Stimulated activated CD8-positive, alpha-beta memory T cell treated with anti-CD3 and anti-CD28 coated beads, Interleukin-7, amount 100 ng/mL, for 24 hours (primary cell): ENCODE measurements around the gene PLEKHH1.
"Not testable (repeated sequence)": the region's sequence is repeated elsewhere in the genome, so short reads cannot be mapped to it uniquely, and the experiment has no call there.

ENCODE experiments used
- DNase-seq: peaks from one replicate; pipeline ENCODE4 v3.0.0-alpha.2; 2020; ENCODE audit warnings: low read depth

The PLEKHH1 gene

DNA sequence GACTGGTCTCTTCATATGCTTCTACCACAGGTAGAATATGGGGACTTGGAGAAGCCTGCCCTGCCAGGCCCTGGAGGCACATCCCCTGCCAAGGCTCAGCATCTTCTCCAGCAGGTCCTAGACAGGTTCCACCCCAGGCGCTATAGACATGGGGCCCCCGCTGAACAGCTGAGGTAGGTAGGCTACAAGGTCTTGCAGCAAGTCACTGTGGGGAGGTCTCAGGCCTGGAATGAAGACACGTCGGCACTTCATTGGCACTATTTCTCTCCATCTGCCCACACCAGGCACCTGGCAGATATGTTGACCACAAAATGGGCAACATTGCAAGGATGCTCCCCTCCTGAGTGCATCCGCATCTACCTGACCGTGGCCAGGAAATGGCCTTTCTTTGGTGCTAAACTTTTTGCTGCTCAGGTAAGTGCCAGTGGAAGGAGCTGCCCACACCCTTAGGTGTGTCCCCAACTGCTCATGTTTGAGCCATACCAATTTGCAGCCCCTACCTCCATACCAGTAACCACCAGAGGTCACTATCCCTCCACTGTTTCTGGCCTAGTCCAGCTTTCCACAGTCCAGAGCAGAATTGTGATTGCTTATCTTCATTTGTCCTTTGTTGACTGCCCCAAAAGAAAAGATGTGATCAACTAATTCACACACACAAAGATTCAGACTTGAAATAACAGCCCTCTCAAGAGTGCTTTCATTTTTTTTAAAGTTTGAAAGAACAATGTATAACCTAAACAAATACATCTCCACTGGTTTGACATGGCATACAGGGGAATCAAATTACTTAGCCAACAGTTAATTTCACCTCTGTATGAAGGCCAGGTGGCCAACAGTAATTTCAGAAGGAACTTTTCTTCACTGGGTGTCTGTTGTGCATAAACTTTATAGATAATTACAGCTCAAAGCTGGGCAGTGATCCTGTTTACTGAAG, 50.9 kb downstream of the PLEKHH1 start:
- no peak for DNase-seq

- no peak for DNase-seq
Measured at GRCh38 chr14:67584978-67585377, 51.9 kb downstream of the PLEKHH1 start.

DNA sequence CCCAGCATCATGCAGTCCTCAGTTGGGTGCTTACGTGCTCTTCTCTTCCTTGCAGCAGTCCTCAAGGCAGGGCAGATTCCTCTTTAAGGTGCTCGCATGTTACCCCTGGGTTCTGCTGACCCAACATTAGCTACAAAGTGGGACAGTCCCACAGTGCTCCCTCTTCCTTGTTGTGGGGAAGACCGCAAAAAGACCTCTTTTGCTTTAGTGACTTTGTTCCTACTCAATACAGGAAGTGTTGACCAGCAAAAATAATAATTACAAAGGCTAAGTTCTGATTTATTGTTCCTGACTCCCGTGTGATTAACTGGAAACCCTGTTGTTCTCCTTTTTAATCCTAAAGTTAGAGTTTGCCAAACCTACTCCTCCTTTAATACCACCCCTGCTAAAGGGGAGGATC, 53.3 kb downstream of the PLEKHH1 start:
- no peak for DNase-seq

DNA sequence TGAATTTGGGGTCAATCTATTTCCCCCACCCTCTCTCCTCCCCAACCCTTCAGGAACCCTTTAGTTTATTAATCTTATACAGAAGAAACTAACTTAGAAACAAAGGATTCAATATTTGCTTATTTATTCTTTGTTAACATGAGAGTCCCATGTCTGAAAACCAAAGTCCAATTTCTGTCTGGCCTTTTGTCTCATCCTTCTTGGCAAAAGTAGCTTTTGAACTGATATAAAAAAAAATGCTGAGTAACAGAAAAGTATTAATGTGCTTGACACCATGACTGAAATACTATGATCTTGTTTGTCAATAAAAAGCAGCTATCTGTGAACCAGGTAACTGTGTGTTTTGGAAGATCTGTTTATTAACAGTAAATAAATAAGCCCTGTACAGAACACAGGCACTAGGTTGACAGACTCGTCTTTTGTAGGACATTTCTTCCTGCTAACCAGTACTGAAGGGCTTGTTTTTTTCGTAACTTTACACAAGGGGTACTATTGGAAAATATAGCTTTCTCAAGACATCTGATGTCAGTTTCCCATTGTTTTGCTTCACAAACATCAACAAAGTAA, 56.2 kb downstream of the PLEKHH1 start:
- DNase-seq = no peak

DNA sequence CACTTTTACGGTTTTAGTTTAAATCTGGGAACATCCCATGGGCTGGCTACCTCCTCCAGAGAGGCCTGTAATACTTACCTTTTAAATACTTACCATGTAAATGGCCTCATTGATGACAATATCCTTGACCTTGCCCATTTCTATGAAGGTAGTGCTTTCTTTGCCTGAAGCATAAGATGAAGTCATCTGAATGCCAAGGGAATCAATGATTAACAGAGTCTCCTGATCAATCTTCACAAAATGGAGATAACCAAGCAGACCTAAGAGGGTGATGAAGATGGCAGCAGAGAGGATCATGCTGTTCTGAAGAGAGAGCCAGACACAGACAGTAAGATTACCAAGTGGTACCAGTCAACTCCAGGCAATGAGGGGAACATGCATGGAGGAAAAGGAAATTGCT, 60.6 kb downstream of the PLEKHH1 start:
- DNase-seq = not testable (repeated sequence)

- DNase-seq = no peak
Measured at GRCh38 chr14:67595392-67595791, 62.3 kb downstream of the PLEKHH1 start.

DNA sequence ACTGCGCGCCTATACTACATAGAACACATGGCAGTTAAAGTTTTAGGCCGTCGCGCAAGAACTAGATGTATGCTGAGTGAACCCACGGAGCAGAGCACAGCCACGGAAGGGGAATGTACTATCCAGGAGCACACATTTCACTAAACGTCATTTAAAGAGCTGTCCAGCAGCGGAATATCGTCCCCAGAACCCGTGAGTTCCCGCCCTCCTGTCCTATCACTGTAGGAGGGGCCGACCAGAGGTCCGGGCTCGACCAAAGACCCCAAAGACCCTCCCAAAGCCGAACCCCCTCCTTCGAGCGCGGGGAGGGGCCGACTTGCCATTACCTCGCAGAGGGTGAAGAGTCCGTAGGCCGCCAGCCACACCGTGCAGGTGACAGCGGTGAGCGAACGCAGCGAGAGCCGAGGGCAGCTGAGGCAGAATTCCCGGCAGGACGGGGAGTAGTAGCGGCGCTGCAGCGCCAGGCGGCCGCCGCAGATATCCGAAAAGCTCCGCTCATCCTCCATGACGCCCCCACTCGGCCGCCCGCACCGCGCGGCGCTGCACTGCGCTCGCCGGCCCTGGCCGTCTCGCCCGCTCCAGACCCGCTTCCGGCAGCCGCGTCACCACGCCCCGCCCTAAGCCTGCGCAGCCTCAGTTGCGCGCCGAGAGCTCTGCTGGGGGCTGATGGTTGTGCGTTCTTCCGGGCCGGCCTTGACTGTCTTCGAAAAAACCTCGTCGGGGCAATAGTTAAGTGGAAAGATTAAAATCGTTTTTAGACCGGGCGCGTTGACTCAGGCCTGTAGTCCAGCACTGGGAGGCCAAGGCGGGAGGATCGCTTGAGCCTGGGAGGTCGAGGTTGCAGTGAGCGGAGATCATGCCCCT, 66.8 kb downstream of the PLEKHH1 start, which contains the start of gene PIGH:
PIGH (minus strand) TSS at position 571 of the 864 bp plus-strand sequence; CDS start at position 506, 65 bp downstream.
- peak; percentile 90 for DNase-seq

GRCh38 chr14:67600562-67600974, 67.5 kb downstream of the PLEKHH1 start:
- not testable (repeated sequence) for DNase-seq

- DNase-seq = no peak
Measured at GRCh38 chr14:67602076-67602475, 69.0 kb downstream of the PLEKHH1 start.

- no peak for DNase-seq
Measured at GRCh38 chr14:67602995-67603545, 70.0 kb downstream of the PLEKHH1 start.

DNA sequence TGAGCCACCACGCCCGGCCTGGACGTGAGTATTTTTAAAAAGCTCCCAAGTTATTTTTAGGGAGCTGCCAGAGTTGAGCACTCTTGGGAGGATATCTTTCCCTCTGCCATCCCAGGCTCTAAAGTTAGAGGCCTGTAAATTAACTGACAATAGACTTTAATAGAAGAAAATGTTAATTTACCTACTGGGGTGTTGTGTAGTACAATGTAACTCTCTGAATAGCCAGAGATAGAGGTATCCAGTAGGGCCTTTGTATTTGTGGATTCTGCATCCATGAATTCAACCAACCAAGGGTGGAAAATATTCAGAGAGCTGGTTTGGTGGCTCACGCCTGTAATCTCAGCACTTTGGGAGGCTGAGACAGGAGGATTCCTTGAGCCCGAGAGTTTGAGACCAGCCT, 74.6 kb downstream of the PLEKHH1 start:
- DNase-seq = no peak

- DNase-seq = no peak
Measured at GRCh38 chr14:67609642-67610310, 76.7 kb downstream of the PLEKHH1 start.

DNA sequence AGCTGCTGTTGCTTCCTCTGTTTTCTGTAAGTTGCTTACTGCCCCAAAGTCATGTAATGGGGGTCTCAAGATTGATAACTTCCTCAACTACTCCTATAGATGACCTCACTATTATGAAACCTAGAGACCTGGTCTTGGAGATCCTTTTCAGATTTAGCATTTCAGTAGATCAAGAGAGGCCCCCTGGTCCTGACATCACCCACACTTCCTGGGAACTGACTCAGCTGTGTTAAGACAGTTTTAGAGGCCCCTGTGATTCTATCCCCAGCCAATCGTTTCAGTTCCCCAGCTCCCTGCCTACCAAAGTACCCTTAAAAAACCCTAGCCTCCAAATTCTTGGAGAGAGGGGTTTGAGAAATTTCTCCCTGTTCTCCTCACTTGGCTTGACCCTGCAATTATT, 77.4 kb downstream of the PLEKHH1 start:
- no peak for DNase-seq

- no peak for DNase-seq
Measured at GRCh38 chr14:67618617-67619063, 85.5 kb downstream of the PLEKHH1 start.

DNA sequence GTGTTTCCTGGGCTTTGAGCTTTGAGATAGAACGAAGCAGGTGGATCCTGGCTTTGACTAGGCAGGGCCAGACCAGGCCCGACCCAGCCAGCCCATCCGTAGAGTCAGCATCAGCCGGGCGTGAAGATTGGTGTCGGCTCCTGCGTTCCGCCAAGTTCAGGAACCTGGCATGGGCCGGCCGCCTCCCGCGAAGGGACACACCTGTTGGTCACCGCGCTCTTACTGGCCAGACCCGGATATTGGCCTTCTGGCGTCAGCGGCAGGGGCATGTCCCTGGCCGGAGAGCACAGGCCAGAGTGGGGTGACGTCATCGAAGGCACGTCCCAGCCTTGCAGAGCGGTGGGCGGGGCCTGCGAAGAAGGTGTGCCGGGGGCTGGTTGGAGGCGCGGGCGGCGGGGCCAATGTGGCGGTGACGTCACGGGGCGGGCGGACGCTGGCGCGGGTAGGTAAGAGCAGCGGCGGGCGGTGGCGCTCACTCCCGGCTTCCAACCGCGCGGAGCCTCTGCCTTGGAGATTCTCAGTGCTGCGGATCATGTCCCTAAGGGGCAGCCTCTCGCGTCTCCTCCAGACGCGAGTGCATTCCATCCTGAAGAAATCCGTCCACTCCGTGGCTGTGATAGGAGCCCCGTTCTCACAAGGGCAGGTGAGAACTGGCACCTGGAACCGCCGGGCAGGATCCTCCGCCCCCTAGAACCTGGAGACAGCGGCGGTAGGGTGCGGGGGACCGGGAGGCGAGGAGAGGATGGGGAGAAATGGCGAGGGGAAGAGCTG, 86.5 kb downstream of the PLEKHH1 start, which contains the start of gene ARG2:
ARG2 (plus strand) TSS at position 475 of the 771 bp plus-strand sequence; CDS start at position 533, 58 bp downstream.
- DNase-seq = peak; percentile 92

- no peak for DNase-seq
Measured at GRCh38 chr14:67620217-67620785, 87.2 kb downstream of the PLEKHH1 start.

DNA sequence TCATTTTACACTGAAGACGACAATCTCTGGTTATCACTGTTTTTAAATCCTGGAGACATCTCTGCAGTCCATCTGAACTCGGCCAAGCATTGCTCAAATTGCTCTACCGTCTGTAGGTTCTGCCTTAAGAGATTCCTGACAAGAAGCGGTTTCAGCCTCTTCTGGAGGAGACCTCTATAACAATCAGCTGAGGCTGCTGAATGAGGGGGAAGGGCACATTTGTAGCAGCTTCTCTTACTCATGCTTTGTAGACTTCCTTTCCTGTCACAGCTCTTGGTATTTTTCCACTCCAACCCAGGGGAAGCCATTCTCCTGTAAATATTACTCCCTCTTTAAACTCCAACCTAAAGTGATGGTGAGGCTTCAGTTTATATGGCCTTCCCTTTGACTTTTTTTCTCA, 89.6 kb downstream of the PLEKHH1 start:
- no peak for DNase-seq

- no peak for DNase-seq
Measured at GRCh38 chr14:67623114-67623513, 90.0 kb downstream of the PLEKHH1 start.

DNA sequence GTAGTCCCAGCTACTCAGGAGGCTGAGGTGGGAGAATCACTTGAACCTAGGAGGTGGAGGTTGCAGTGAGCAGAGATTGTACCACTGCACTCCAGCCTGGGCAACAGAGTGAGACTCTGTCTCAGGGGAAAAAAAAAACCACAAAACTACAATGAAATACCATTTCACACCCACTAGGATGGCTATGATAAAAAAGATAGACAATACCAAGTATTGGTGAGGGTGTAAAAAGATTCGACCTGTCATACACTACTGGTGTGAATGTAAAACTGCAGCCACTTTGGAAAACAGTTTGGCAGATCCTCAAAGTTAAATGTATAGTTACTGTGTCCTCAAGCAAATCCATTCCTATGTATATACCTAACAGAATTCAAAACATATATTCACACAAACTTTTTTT, 93.0 kb downstream of the PLEKHH1 start:
- not testable (repeated sequence) for DNase-seq

DNA sequence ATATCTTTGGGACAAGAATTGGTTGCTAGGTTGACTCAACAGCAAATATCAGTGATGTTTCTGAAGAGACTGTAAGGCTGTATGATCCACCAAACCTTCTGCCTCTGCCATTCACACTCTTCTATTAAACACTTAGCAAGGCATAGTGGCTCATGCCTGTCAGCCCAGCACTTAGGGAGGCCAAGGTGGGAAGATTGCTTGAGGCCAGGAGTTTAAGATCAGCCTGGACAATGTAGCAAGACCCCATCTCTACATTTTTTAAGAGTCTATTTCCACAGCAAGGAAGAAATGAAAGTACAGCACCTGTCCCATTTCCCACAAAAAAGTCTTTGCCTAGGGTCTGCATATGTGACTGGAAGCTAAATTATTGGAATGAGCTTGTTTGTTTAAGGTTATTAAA, 94.4 kb downstream of the PLEKHH1 start:
- no peak for DNase-seq
